ENCODE data around the gene ARL15.

Gene ARL15

DNA sequence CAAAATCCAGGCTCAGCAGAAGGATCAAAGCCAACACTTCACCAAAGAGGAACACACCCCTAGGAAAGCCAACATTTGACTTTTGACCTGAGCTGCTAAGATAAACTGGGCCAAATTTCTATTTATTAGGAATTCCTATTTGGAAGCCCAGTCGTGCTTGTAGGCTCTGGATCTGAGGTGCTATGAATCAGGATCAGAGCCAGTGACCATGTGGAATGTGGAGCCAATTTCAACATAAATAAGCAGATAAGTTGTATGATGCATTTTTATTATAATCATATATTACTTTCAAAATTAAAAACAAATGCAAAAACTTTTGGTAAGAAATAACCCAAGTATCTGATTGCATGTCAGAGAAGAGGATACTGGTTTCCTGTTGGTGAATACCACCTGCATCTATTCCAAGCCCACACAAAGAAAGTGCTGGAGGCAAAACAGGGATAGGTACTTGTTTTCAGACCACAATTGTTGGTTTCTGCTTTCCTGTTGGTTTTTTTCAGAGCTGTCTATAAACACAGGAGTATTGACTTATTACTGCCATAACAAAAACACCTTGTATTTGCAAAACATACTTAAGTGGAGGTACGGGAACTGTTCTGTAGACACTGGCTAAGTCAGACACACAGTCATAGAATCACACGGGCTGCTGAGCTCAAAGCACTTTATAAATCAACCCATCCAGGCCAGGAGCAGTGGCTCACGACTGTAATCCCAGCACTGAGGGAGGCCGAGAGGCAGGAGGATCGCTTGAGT is 52.8 kb downstream of the ARL15 start:
- H4K20me1 ChIP-seq: peaks cover 64% of the 10 kb centered on the region
- H3K9ac ChIP-seq: no peak overlapping the region
- H3K27me3 ChIP-seq: no peaks in the 10 kb centered on the region
- no peak overlapping the region for H3K27ac ChIP-seq
- H3K36me3 ChIP-seq: peaks cover 4% of the 10 kb centered on the region; the same call in 1 of the 2 replicates
- no peak for TF ChIP-seq Cebpa-rat (IDR thresholded peaks at IDR 0.05)
- H3K4me2 ChIP-seq: peak overlapping the region; percentile 11
- H3K4me3 ChIP-seq: no peak overlapping the region
- H3K4me1 ChIP-seq: peaks cover 9% of the 10 kb centered on the region
- no peaks in the 10 kb centered on the region for H3K9me3 ChIP-seq

DNA sequence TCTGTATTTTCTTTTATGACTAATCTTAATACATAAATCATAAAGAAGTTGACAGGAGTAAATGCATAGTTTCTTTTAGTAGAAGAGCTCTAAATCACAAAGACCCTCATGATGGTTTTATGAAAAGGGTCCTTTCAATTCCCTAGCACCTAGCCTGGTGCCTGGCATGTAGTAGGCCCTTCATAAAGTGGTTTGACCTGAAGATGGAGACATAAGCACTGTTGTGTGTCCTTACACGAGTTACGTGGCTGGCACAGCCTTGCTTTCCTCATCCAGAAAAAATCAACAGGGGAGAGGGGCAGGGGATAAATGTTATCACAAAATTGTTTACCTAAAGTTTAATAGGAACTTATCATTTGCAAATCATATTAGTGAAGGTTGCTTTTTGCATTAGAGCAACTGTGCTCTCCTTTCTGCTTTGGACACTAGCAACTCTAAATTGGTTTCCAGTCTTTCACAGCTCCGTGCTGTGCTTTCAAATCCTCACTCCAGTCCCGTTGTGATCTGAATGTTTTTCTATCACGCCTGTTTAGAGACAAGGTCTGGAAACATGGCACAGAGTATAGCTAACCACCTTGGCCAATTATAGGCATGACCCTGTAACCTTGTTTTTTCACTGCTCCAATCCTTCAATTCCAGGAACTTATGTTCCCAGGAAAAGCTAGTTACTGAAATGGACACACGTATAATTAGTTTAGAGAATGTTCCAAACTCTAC is 55.7 kb downstream of the ARL15 start:
- H3K4me2 ChIP-seq: no peak overlapping the region

GRCh38 chr5:54251981-54252380 is 58.4 kb downstream of the ARL15 start:
- no peak overlapping the region for H3K27ac ChIP-seq
- no peaks in the 10 kb centered on the region; the same call in 1 of the 2 replicates for H3K36me3 ChIP-seq
- no peak overlapping the region for H3K4me2 ChIP-seq

More for the DNA sequence above, 55.7 kb downstream of the ARL15 start:
- Histone ChIP-seq H3K27ac (no peak overlapping the region), H4K20me1 (peaks cover 87% of the 10 kb centered on the region), H3K36me3 (peaks cover 4% of the 10 kb centered on the region; the same call in 1 of the 2 replicates), H3K4me1 (peaks cover 13% of the 10 kb centered on the region), H3K4me3 (no peak overlapping the region), H3K27me3 (no peaks in the 10 kb centered on the region), H3K9ac (no peak overlapping the region), H3K9me3 (no peaks in the 10 kb centered on the region)
- no peak for TF ChIP-seq Cebpa-rat (IDR thresholded peaks at IDR 0.05)

DNA sequence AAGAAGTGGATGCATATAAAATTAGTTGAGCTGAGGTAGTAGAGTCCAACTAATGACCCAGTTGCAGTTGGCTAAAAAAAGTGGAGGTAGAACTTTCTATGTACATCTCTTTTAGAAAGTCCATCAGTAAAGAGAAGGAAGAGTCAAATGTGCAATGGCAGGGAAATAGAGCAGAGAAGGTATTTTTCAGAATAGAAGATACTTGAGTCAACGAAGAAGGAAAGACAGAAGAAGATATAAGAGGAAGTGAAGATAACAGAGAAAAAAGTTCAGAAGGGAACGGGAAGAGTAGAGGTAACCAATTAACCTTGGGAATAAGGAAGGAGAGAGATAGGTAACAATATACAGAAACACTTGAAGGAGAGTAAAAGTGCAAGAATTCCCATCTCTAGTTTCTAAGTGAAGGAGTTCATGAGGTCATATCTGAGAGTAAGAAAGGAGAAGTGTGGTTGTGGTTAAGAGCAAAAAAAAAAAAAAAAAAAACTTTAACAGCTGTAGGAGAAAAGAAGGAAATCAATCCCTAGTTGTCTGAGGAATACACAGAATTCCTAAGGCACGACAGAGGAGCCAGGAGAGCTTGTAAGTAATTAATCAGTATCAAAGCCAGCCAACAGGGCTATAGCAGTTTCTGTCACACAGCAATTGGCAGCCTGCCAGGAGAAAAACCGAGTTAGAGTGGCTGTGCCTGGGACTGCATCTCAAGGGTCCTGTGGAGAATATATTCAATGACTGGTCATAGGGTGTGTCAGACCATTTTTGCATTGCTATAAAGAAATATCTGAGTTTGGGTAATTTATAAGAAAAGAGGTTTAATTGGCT is 61.0 kb downstream of the ARL15 start:
- H3K4me3 ChIP-seq: no peak overlapping the region
- peaks cover 58% of the 10 kb centered on the region for H4K20me1 ChIP-seq
- H3K9ac ChIP-seq: no peak overlapping the region
- H3K9me3 ChIP-seq: no peaks in the 10 kb centered on the region
- 0 out of 2 replicates have a peak, but pooled peaks cover 8% of the 10 kb centered on the region for H3K4me1 ChIP-seq
- H3K27me3 ChIP-seq: no peaks in the 10 kb centered on the region
- H3K4me2 ChIP-seq: no peak overlapping the region; the same call in 1 of the 2 replicates
- H3K27ac ChIP-seq: no peak overlapping the region
- H3K36me3 ChIP-seq: no peaks in the 10 kb centered on the region
- no peak for TF ChIP-seq Cebpa-rat (IDR thresholded peaks at IDR 0.05)

More at GRCh38 chr5:54251981-54252380, 58.4 kb downstream of the ARL15 start:
- Histone ChIP-seq H3K4me3 (no peak overlapping the region), H3K9me3 (no peaks in the 10 kb centered on the region), H4K20me1 (peaks cover 63% of the 10 kb centered on the region), H3K27me3 (no peaks in the 10 kb centered on the region), H3K9ac (no peak overlapping the region), H3K4me1 (0 out of 2 replicates have a peak, but pooled peaks cover 8% of the 10 kb centered on the region)
- no peak for TF ChIP-seq Cebpa-rat (IDR thresholded peaks at IDR 0.05)

- no peaks in the 10 kb centered on the region for H3K9me3 ChIP-seq
- no peak for TF ChIP-seq Cebpa-rat (IDR thresholded peaks at IDR 0.05)
- H3K4me1 ChIP-seq: 0 out of 2 replicates have a peak, but pooled peaks cover 8% of the 10 kb centered on the region
- H3K27ac ChIP-seq: no peak overlapping the region
- H4K20me1 ChIP-seq: peaks cover 58% of the 10 kb centered on the region
- no peaks in the 10 kb centered on the region for H3K27me3 ChIP-seq
- H3K9ac ChIP-seq: no peak overlapping the region
- no peaks in the 10 kb centered on the region for H3K36me3 ChIP-seq
- H3K4me3 ChIP-seq: no peak overlapping the region
- H3K4me2 ChIP-seq: no peak overlapping the region
Observed at GRCh38 chr5:54247226-54247625, 63.1 kb downstream of the ARL15 start.

- Histone ChIP-seq H3K9ac (no peak overlapping the region), H3K36me3 (no peaks in the 10 kb centered on the region), H3K27ac (no peak overlapping the region), H4K20me1 (peaks cover 36% of the 10 kb centered on the region), H3K4me3 (no peak overlapping the region), H3K4me2 (no peak overlapping the region), H3K9me3 (no peaks in the 10 kb centered on the region), H3K4me1 (no peaks in the 10 kb centered on the region), H3K27me3 (no peaks in the 10 kb centered on the region)
- TF ChIP-seq Cebpa-rat (IDR thresholded peaks at IDR 0.05): no peak
Observed at GRCh38 chr5:54243483-54244080, 66.8 kb downstream of the ARL15 start.

GRCh38 chr5:54242297-54242696 is 68.1 kb downstream of the ARL15 start:
- H3K4me1 ChIP-seq: no peaks in the 10 kb centered on the region
- peaks cover 40% of the 10 kb centered on the region for H4K20me1 ChIP-seq
- no peaks in the 10 kb centered on the region for H3K36me3 ChIP-seq
- no peak overlapping the region for H3K4me2 ChIP-seq
- no peaks in the 10 kb centered on the region for H3K9me3 ChIP-seq
- no peak overlapping the region for H3K4me3 ChIP-seq
- H3K27ac ChIP-seq: no peak overlapping the region
- no peak overlapping the region for H3K9ac ChIP-seq
- no peak for TF ChIP-seq Cebpa-rat (IDR thresholded peaks at IDR 0.05)
- H3K27me3 ChIP-seq: no peaks in the 10 kb centered on the region

GRCh38 chr5:54234304-54234933 is 76.0 kb downstream of the ARL15 start:
- peaks cover 8% of the 10 kb centered on the region for H3K4me1 ChIP-seq
- H3K36me3 ChIP-seq: no peaks in the 10 kb centered on the region
- H3K27ac ChIP-seq: no peak overlapping the region
- H3K9ac ChIP-seq: no peak overlapping the region
- H4K20me1 ChIP-seq: peaks cover 79% of the 10 kb centered on the region
- no peak for TF ChIP-seq Cebpa-rat (IDR thresholded peaks at IDR 0.05)
- H3K27me3 ChIP-seq: no peaks in the 10 kb centered on the region
- no peak overlapping the region for H3K4me2 ChIP-seq
- 0 out of 2 replicates have a peak, but pooled peaks cover 4% of the 10 kb centered on the region for H3K9me3 ChIP-seq
- H3K4me3 ChIP-seq: no peak overlapping the region

All from BLaER1 (cell line).